Measurements from ENCODE around the gene SMIM29.
"Not testable (repeated sequence)": the region's sequence is repeated elsewhere in the genome, so short reads cannot be mapped to it uniquely, and the experiment has no call there.

SMIM29 gene

DNA sequence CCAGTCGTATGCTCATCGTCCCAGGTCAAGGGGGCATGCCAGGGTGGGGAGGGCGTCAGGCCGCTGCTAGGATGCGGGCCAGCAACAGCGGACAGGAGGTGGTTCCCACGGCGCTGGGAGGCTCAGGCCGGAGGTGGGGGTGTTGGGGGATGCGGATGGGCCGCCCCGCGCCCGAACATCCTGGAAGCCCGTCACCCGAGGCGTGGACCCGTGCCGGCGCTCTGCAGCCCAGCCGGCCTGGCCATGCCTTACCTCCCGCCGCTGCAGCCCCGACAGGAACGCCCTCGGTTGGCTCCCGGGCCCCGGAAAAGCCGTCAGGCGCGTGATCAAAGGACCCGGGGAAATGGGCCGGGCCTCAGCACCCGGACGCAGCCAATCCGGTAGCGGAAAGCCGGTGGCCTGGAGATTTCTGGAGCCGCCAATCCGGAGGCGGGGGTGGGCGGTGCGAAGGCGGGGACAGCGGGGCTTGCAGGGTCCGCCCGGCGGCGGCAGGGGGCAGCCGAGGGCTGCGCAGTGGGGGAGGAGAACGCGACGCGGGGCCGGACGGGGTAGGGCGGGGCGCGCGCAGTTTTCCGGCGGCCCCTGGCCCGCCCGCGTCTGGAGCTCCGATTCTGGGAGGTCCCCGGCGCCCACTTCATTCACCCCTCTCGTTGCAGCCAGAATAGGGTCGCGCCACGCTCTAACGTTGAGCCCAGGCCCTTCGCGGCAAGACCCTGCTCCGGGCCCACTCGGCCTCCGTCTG lies at the start of gene SMIM29:
TSS of gene SMIM29 (minus strand) at position 280 of the 742 bp plus-strand sequence. CDS start 1,215 bp downstream, outside the sequence.
- DNase-seq = peak; percentile 99

DNA sequence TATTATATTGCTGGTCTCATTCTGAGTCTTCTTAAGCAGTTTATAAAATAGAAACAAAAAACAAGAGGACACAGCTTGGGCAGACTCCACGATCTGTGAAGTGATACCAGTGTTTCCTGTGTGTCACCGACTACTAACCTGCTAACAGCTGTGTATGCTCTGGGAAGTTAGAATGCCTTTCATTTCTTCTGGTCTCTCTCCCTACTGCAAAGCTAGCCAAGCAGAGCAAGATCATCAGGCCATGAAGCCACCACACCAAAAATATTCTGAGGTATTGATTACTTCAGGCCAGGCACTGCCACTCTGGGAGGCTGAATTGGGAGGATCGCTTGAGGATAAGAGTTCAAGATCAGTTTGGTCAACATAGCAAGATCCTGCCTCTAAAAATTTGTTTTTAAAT lies 46.9 kb upstream of the SMIM29 start:
- DNase-seq = no peak

DNA sequence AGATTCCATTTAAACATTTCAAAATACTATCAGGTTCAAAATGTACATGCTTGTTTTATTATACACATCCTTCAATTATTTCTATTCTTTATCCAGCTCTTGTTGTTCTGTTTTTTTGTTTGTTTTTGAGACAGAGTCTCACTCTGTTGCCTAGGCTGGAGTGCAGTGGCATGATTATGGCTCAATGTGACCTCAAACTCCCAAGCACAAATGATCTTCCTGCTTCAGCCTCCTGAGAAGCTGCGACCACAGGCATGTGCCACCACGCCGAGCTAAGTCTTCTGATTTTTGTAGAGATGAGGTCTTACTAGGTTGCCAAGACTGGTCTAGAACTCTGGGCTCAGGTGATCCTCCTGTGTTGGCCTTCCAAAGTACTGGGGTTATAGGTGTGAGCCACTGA lies 44.1 kb upstream of the SMIM29 start:
- DNase-seq = no peak

DNA sequence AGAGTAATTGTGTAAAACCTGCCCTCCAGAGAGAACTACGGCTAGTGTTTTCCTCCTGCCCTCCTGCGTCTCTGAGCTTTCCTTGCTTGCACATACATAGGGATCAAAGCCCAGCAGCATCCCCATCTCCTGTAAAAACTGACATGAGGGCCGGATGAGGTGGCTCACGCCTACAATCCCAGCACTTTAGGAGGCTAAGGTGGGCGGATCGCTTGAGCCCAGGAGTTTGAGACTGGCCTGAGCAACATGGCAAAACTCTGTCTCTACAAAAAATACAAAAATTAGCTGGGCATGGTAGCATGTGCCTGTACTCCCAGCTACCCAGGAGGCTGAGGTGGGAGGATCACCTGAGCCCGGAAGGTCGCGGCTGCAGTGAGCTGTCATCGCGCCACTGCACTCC lies 40.3 kb upstream of the SMIM29 start:
- no peak for DNase-seq

DNA sequence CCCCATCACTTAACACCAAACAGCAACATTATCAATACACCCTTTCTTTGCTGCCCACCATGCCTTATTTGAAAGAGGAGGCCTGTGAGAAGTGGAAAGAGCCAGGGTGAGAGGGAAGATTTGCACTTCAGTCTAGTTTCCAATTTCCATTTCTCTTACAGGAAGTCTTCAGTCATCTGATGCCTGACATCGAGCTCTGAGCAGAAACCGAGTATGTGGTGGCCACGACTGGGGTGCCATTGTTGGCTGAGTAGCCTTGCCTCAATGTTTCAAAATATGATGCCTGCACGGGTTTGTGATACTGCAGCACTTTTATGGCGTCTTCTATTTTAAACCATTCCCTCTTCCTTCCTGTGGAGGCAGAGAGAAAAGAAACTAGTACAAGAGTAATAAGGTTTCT lies 39.8 kb upstream of the SMIM29 start:
- no peak for DNase-seq

DNA sequence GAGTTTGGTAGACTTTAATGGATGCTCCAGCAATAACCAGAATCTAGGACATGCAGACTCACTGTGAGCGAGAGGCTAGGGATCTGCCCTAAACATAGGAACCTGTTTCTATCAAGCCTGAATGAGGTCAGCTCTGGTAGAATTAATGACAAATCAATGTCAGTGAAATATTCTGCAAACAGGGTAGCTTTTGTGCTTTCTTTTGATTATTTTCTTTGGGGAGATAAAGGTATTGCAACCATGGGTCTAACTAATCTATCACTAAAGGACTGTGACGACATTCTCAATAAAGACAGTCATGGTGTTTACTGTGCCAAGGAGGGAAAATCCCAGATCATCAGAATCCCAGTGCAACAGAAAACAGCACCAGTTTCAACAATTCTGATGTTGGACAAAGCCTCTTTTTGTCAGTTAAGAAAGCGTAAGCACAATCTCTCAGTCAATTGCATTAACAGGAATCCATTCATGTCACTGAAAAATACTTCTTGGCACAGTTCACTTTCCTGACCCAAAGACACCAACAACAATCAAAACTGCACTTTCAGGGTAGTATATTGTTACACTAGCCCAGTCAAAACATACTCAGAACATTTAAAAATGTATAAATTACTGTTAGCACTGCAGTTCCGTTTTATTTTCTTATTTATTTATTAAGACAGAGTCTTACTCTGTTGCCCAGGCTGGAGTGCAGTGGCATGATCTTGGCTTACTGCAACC lies 36.8 kb upstream of the SMIM29 start:
- DNase-seq = no peak

DNA sequence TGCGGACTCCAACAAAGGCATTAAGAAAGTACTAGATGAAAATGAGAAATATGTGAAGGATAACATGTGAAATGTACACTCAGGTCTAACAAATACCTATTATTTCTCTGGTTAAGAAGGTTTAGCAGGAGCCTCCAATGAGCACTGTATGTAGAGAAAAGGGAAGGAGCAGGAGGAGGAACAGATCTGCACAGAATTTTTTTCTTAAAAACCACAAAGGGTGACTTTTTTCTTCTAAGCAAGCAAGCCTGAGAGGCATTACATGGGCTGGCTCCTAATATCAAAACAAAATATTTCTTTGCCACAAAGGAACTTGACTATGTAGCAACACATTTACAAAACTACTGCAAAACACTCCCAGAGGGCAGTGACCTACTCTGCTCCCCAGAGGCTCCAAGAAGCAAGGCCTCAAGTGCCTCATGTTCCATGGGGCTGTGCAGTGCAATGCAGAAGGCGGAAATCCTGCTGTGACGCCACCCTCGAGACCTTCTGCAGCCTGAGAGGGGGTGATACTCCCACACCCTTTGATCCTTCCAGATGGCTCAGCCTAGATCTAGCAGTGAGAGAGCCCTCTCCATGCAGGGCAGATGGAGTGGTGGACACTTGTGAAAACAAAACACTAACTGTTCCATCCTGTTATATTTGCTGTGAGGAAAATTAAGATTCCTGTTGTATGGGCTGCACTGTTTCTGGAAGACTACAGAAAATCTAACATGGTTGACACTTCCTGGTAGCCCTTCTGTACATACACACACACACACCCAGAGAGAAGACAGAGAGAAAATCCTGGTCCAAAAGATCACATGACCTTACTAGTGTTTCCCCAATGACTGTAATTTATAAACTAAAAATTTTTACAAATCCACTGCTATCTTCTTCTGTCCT lies 36.0 kb upstream of the SMIM29 start:
- DNase-seq = no peak

DNA sequence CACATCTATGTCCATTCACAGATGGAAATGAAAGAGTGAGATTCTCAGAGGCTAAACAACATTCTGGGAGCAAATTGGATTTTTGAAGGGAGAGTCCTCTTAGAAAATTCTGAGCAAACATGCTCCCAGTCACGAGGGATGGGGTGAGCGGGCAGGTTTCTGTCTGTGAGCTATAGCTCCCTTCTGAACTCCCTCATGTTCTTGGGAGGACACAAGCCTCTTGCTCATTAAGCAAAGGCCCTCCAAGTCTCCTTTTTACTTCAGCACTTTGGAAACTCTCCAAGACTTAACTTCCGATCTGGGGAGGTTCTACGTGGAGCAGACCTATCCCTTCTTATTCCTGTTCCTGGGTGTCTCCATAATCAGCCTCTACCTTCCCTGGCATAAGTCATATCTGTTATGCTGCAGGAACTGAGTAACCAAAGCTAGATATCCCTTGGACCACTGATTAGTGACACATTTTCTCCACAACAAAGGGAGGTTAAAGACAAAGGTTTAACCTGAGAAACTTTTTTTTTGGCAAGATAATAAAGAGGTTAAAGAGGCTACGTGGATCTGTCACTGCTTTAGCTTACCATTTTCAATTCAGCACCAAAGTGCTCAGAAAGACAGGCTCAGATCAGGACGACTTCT lies 33.0 kb upstream of the SMIM29 start:
- DNase-seq = no peak

DNA sequence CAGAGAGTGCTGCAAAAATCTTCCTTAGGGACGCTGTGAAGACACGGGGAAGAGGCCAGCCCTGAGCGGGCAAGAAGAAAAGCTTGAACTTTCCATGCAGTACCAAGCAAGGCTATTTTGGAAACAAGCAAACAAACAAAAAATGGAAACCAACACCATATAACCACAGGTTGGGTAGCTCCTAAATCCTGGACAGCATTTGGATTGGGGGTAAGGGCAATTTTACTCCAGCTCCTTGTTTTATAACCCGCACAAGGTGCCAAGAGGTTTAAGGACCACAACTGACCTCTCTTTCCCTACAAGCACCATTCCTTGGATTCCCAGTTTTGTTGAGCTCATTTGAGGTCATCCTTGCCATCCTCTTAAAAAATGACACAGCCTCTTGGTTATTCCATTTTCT lies 31.4 kb upstream of the SMIM29 start:
- DNase-seq = no peak

DNA sequence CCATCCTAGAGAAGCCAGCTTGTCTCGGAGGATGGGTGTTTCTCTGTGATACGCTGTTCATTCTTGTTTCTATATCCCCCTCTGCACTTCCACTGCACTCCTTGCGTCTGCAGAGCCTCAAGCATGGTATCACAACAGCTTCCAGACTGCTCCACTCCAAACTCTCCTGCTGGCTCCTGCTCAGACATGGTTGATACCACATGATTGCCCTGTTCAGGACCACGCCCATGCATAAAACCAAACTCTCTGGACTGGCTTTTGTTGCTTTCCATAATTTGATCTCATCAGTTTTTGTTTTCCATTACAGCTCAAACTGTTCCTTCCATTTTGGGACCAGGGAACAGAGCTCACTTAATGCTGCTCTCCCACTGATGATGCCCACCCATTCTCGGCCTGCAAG lies 30.0 kb upstream of the SMIM29 start:
- DNase-seq = no peak

DNA sequence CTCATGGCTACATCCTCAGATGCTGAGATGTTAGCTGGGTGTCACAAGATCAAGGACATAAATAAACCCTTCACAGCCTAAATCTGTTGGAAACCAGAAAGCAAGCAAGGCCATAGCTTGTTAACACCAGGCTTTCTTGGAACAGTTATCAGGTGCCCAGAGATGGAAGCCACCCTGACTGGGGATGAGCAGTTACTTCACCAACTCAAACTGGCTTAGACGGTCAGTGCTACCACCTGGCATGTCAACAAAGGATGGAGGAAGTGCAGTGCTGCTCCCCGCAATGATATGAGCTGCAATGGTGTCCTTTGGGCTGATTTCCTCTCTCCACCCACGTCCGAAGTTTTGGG lies 28.9 kb upstream of the SMIM29 start:
- DNase-seq = no peak

DNA sequence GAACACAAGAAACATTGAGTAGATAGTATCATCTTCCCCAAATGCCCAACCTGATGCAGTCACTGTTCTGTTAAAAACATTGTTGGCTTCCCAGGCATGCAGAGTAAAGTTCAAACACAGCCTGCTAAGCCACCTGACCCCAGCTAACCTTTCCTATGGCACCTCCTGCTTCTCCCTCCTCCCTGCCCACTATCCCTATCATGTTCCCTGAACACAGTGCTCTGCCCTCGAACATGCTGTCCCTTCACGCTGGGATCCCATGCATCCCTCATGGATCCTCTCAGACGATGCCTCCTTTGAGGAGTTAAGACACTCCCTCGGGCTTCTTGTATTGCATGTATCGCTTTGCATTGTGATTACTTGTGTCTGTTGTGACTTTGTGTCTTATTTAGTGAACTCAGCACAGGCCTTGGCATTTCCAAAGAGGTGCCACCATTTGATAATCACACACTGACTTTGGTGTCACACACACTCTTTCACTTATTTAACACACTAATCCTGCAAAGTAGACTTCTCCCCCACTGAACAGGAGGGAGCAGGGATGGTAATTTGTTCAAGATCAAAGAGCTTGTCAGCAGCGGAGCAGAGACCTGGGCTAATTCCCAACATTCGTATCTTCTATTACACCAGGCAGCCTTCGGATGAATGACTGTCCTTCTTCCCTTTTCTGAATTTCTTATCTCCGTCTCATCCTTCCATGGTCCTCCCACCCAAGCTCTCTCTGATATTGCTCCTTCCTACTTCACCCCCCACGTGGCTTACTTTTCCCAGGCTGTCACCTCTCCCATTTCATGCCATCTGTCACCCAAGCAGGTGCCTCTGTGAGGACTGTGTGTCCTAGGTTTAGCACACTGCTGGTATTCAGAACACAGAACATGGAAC lies 28.3 kb upstream of the SMIM29 start:
- DNase-seq = no peak

DNA sequence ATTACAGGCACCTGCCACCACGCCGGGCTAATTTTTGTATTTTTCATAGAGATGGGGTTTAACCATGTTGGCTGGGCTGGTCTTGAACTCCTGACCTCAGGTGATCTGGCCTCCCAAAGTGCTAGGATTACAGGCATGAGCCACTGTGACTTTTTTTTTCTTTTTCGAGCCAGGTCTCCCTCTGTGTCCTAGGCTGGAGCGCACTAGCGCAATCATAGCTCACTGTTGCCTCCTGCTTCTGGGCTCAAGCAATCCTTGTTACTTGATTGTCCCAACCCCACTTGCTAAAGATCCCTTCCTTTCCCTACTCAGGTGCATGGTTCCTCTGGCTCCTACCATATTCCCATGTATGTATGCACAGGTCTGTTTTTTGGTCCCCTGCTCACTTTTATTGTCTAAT lies 27.4 kb upstream of the SMIM29 start:
- no peak for DNase-seq

DNA sequence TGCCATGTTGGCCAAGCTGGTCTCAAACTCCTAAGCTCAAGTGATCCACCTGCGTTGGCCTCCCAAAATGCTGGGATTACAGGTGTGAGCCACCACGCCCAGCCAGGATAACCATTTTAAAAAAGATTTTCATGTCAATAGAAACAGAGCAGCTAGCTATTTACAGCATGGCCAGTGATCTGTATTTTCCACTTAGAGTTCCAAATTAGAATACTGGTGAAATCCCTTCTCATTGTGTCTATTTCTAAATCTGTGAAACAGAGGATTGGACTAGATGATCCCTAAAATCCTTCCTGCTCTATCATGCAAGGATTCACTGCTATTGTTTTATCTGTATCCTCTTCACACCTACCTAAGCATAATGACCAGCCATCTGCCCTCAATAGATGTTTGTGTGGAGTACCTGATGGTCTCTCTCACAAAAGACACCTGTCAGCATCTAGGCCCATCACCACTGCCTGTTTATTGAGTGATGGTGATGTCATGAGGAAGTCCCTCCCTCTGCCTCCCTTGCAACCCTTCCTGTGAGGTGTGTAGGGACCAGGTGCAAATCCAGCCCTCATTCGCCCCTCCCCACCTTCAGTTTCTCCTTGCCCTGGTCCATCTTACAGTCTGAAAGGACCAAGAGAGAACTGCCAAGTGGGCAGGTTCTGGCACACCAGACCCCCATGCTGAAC lies 26.5 kb upstream of the SMIM29 start:
- DNase-seq = no peak

DNA sequence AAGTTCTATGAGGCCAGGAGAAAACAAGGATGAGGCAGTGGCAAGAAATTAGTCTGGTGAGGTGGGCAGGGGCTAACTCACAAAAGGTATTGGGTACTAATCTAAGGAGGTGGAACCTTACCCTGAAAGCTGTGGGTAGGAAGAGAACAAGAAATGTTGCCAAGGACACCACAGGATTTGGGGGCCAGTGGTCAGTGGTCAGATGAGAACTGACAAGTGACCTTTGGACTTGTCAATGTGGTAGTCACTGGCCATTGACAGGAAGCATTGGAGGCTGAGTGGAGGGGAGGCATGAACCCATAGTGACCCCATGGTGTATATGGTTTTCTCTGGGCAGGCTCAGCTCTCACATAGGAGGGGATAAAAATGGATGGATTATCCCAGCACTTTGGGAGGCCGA lies 25.3 kb upstream of the SMIM29 start:
- no peak for DNase-seq

DNA sequence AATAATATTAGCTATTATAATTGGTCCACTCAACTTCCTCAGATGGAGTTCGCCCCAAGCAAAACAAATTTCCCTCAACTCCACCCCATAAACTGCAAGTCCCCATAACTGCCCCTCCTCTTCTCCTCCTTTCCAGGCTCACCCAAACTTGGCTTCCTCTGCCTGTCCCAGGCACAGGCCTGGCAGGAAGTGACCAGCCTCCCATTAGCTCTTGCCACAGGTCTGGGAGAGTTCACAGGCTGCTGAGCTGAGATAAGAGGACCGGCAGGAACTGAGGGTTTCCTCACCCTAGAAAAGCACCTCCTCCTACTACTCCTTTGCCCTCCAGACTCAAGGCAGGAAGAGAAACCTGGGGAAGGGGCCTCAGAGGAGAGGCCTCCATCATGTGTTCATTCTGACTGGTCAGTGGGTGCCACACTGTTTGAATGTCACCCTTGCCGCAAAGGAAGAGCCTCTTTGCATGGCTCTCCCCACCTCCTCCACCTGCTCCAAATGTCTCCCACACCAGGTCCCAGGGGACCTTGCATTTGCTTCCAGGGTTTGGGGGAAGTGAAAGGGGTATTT lies 24.5 kb upstream of the SMIM29 start:
- no peak for DNase-seq

DNA sequence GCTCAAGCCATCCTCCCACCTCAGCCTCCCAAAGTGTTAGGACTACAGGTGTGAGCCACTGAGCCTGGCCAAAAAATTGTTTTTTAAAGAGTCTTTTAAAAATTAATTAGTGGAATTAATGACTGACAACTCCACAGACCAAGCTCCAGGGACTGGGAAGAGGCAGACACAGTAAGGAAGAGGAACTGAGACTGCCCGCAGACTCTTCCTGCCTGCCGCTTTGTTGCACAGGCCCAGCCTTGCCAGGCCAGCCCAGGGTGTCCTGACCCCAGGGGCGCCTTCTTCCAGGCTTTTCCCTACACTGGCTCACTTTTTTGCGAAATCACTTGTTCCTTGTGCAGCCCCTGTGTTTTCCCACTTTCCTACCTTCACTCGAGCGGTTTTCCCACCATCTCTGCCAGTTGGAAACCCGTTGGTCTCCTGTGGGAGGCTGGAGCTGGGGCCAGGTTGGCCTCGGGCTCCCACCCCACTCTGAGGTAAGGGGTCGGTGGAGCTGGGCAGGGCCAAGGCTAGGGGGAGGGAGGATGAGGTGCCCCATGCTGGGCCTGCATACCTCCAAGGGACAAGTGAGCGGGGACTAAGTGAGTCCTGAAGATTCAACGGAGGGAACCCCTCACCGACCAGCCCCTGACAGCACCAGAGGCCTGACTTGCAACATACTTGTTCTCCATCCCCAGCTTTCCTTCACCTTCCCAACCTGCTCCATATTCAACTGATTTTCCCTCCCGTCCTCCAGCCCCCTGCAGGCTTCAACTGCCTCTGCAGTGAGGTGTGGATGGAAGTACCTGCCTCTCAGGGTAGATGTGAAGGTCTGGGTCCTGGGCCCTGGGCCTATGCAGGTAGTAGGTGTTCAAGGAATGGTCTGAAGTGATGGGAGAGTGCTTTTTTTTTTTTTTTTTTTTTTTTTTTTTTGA lies 23.5 kb upstream of the SMIM29 start:
- no peak for DNase-seq

DNA sequence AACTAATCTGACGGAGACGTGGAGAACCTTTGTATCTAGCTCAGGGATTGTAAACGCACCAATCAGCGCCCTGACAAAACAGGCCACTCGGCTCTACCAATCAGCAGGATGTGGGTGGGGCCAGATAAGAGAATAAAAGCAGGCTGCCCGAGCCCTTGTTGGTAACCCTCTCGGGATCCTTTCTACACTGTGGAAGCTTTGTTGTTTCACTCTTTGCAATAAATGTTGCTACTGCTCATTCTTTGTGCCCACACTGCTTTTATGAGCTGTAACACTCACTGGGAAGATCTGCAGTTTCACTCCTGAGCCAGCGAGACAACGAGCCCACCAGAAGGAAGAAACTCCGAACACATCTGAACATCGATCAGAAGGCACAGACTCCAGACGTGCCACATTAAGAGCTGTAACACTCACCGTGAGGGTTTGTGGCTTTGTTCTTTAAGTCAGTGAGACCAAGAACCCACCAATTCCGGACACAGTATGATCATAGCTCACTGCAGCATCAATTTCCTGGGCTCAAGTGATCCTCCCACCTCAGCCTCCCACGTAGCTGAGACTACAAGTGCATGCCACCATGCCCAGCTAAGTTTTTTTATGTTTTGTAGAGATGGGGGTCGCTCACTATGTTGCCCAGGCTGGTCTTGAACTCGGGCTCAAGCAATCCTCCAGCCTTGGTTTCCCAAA lies 21.0 kb upstream of the SMIM29 start:
- not testable (repeated sequence) for DNase-seq

DNA sequence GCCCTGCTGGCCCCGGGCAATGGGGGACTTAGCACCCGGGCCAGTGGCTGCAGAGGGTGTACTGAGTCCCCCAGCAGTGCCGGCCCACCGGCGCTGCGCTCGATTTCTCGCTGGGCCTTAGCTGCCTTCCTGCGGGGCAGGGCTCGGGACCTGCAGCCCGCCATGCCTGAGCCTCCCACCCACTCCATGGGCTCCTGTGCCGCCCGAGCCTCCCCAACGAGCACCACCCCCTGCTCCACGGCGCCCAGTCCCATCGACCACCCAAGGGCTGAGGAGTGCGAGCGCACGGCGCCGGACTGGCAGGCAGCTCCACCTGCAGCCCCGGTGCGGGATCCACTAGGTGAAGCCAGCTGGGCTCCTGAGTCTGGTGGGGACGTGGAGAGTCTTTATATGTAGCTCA lies 20.3 kb upstream of the SMIM29 start:
- DNase-seq = not testable (repeated sequence)

Measured in stimulated activated CD8-positive, alpha-beta memory T cell treated with anti-CD3 and anti-CD28 coated beads, Interleukin-4, amount 100 ng/mL, for 48 hours (primary cell).